ENCODE data around the gene HOXC10. TPM values are rescaled to one million over a fixed set of nuclear protein-coding genes. Genes with fewer than 3 reads are reported as not detected.

Gene HOXC10
- total RNA-seq = not detected in 2 replicates

DNA sequence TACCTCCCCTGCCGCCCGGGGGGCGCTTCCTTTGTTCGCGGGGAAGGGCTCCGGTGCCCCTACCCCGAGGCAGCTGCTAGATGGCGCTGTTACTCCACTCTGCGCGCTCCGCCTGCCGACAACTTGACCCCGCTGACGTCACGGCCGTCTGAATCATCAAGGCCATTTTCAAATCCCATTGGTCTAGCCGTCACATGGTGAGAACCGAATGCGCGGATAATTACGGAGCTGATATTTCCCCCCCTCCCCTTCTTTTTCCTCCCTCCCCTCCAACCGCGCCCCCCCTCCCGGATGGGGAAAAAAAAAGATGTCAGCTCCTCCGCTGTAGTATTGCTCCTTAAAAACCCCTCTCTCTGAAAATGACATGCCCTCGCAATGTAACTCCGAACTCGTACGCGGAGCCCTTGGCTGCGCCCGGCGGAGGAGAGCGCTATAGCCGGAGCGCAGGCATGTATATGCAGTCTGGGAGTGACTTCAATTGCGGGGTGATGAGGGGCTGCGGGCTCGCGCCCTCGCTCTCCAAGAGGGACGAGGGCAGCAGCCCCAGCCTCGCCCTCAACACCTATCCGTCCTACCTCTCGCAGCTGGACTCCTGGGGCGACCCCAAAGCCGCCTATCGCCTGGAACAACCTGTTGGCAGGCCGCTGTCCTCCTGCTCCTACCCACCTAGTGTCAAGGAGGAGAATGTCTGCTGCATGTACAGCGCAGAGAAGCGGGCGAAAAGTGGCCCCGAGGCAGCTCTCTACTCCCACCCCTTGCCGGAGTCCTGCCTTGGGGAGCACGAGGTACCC is at the start of gene HOXC10:
TSS of gene HOXC10 (plus strand) at position 246 of the 791 bp plus-strand sequence. CDS start at position 360, 114 bp downstream.
- intact Hi-C loops (cut with micrococcal nuclease) = loop anchor here (1.0 to 5.0 kb wide), 3 partner anchors 33 to 217 kb away; partner anchors contain the start of genes HOXC12 and HOXC5

DNA sequence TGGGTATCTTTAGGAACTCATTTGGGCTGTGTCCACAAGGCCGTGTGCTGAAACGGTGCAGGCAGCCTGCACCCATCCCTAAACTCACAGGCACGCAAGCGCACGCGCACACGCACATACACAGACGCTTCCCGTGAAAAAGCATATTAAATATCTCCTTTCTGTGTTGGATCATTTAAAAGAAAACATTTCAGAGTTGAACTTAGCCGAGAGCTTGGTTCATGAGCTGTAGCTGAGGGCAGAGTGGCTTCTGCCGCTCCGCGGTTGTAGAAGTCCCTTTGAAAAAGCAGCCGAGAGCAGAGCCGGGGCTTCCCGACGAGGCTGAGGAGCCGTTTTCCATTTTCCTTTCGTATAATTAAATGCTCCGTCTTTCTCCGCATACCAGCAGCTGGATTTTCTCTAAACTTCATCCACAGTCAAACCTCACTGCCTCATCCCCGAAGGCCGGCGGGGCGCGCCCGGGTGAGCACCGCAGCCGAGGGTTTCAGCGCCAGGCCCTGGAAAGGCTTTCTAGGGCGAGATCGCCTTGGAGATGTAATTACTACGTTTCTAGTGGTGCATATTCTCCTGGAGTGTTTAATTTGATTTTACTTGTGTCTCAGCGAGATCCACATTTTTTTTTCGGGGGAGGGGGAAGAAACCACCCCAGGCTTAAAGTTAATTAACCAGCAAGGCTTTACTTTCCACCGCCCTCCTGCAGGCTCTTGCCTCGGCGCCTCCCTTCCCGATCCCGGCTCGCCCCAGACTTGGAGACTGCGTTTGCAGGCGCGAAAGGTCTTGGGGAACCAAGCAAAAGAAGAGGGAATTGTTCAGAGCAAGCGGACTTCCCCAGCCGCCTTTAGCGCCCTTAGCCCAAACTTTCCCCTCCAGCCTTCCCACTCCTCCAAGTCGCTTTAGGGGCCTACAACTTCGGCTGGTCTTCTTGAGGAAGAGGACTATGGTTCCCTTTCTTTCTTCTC is 49.3 kb upstream of the HOXC10 start:
- intact Hi-C loops (cut with micrococcal nuclease) = loop anchor here (2.0 to 5.0 kb wide), 3 partner anchors 37 to 117 kb away; partner anchors contain the start of genes HOTAIR, HOXC11 and HOXC4

DNA sequence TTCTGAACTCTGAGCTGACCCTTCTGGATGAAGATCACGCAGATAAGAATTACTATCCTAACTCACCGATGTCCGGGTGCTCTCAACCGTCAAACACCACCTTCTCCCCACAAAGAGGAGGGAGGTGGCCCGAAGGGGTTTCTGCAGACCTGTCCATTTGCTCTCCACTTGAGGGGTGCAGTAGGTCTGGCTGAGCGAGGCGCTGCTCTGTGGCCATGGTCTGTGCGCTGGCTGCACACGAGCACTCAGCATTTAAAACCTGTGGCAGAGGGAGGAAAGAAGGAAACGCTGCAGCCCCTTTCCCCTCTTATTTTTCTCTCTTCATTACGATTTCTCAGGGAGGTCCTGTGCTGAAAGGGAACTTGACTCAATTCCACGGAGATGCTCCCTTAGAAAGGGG is 47.8 kb upstream of the HOXC10 start:
- intact Hi-C loops (cut with micrococcal nuclease) = loop anchor here (5.0 kb wide), 2 partner anchors 35 to 115 kb away; partner anchors contain the start of genes HOTAIR, HOXC11 and HOXC4

DNA sequence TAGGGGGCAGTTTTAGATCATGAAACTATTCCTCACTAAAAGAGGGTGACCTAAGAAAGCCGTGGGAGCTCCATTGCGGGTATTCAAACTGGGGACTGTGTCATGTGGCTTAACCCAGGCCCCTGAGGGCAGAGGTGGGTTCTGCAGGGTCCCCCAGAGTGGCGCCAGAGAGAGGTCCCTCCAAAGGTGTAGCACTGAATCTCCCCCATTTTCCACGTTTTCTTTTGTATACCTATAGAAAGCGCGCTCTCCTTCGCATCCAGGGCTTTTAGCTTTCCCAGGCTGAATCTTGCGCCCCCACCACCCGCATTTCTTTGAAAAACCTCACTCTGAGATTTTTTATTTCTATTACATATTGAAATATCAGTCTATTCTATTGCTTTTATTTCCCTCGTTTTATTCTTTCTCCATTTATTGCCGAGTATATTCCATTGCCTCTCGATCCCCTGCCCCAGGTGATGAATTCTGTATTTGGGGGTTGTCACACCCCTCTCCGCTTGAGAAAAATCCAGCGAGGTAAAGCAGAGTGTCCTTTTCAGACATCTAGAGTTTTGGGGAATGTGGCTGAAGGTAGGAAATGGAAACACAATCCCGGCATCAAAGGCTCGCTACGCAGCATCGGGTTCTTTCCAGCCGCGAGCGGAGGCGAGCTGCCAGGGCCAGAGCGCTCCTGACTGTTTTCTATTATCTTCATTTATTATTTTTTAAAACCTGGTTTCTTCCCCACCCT is 47.2 kb upstream of the HOXC10 start:
- intact Hi-C loops (cut with micrococcal nuclease) = loop anchor here (5.0 kb wide), 2 partner anchors 35 to 115 kb away; partner anchors contain the start of genes HOTAIR, HOXC11 and HOXC4

DNA sequence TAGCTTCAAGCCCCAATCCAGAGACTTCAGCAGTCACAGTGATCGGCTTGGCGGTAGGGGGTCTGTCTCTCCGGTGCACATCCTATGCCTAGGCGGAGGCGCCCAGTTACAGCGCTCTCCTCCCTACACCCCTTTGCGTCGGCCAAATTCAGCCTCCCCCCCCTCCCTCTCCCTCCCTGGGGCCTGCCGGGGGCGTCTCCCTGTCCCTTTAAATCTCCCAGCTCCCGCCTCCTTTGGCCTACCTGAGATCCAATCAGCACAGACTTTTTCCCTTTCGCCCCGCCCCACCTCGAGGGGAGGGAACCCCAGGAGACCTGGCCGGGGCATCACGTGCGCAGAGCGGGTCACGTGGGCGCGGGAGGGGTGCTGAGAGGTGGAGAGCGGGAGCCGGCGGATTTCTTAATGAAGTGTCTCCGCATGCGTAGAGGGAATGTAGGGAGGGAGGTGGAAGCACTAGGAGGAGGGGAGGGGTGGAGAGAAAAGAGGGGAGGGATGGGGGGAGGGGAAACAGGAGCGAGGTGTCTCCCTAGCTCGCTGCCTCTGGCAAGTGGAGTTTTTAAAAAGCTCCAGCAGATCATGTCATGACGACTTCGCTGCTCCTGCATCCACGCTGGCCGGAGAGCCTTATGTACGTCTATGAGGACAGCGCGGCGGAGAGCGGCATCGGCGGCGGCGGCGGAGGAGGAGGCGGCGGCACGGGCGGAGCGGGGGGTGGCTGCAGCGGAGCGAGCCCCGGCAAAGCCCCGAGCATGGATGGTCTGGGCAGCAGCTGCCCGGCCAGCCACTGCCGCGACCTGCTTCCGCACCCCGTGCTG is 46.4 kb upstream of the HOXC10 start, which contains the start of gene HOXC13:
TSS of gene HOXC13 (plus strand) at position 506 of the 815 bp plus-strand sequence. CDS start at position 582, 76 bp downstream.
- intact Hi-C loops (cut with micrococcal nuclease) = loop anchor here (5.0 kb wide), 2 partner anchors 34 to 114 kb away; partner anchors contain the start of genes HOTAIR, HOXC11 and HOXC4

DNA sequence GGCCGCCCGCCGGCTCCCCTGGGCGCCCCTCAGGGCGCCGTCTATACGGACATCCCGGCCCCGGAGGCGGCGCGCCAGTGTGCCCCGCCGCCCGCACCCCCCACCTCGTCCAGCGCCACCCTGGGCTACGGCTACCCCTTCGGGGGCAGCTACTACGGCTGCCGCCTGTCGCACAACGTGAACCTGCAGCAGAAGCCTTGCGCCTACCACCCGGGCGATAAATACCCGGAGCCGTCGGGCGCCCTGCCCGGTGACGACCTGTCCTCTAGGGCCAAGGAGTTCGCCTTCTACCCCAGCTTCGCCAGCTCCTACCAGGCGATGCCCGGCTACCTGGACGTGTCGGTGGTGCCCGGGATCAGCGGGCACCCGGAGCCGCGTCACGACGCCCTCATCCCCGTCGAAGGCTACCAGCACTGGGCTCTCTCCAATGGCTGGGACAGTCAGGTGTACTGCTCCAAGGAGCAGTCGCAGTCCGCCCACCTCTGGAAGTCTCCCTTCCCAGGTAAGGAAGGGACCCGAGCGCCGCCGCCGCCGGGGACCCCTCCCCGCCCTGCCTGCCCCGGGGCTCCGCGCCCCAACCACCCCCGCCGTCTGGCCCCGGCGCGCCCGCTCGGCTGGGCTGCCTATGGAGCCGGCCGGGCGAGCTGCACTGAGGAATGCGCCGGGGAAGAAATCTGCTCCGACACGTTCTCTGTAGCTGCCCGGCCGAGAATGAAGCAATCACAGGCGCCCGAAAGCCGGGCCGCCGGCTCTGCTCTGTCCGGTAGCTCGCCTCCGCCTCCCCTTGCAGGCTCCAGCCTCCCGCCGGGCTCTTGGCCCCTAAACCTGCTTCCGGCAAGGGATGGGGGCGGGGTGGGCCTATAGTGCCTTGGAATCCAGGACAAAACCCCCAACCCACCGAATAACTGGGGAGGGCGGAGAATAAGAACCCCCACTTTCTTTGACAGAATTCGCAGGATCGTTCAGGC is 45.5 kb upstream of the HOXC10 start:
- intact Hi-C loops (cut with micrococcal nuclease) = loop anchor here (5.0 kb wide), 2 partner anchors 33 to 113 kb away; partner anchors contain the start of genes HOTAIR, HOXC11 and HOXC4

DNA sequence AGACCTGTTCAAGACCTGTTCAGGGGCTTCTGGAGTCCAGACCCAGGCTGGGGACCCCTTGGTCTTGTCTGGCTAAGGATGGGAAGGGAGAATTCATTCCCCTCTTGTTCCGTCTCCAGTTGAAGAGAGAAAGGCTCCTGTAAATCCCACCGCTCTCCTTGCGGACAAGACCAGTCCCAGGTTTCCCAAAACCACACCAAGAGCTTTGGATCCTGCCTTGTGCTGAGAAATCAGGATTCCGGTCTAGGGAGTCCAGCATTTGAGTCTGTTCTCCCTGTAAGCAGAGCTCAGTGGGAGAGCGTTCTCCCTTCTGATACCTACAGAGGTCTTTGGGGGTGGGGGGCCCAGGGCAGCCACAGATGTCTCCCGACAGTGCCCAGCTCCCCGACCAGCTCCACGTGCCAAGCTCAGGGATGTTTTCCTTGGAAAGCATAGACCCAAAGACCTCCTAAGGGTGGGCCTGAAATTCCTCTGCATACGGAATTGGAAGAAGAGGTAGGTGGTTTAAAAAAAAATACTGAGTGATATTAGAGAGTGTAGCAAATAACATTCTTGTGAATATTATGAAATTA is 44.4 kb upstream of the HOXC10 start:
- intact Hi-C loops (cut with micrococcal nuclease) = no loop called here

DNA sequence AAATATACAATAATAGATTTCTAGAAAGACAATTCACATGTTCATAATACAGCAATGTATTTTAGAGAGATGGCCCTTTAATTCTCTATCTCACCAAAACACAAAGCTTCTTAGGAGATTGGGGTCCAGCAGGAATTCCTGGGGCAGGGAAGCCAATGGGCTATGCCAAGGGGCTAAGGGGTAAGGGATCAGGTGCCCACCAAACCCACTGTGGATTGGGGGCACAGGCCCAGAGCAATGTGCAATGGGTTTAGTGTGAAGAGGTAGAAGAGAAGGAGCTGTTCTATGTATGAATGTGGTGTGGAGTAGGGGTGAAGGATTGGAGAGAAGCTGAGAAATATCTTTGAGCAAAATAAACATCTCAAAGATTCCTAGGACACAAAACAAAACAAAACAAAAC is 43.8 kb upstream of the HOXC10 start:
- intact Hi-C loops (cut with micrococcal nuclease) = no loop called here

DNA sequence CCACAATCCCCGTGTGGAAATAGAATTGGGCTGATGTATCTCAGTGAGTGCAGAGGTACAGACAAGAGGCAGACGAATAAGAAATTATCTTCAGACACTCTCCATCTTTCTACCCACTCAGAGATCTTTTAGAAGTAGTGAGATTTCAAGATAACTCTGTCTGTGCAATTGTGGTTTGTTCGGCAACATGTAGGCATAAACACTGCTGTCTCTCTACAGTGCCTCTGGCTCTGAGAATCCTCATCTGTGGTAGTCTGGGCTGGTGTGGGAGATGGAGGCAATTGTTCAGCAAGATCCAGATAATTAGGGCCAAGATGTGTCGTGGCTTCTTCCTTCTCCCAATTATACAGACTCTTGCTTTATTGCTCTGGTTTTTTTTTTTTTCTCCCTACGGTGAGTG is 43.2 kb upstream of the HOXC10 start:
- intact Hi-C loops (cut with micrococcal nuclease) = no loop called here

DNA sequence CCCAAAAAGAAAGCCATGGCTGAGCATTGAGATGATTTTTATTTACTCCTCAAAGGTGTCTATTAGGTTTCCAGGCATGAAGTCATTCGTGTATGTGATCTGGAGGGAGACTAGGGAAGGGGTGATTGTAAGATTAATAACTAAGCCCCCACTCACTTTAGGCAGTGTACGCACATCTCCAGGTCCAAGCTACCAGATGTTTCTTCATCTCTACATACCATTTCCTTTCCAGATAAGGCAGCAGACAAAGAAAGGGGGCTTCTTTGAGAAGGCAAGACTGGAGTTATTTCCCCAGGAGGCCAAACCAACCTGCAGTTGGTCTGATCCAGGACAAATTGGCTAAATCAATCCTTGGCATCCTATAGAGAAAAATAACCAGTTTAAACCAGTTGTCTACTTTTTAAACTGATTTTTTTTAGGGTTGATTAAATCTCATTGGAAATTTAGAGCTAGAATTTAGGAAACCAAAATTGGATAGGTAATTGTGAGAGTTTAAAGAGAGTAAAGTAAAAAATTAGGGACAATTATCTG is 42.4 kb upstream of the HOXC10 start:
- intact Hi-C loops (cut with micrococcal nuclease) = no loop called here

DNA sequence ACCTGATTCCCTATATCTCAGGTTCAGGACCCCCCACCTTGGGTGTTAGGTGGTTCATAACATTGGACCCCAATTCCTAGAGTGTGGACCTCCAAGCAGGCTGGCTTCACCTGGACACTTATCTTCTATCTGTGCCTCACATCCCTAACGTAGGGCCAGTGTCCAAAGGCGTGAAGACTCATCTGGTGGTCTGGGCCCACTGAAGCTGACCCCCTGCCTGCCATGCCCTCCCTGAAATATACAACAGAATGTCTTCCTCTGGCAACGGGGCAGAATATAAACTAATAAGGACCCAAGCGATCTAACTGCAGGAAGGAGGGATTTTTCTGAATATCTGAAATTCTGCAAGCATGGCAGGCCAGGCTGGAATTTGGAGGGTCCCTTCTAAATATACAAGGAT is 40.7 kb upstream of the HOXC10 start:
- intact Hi-C loops (cut with micrococcal nuclease) = no loop called here

DNA sequence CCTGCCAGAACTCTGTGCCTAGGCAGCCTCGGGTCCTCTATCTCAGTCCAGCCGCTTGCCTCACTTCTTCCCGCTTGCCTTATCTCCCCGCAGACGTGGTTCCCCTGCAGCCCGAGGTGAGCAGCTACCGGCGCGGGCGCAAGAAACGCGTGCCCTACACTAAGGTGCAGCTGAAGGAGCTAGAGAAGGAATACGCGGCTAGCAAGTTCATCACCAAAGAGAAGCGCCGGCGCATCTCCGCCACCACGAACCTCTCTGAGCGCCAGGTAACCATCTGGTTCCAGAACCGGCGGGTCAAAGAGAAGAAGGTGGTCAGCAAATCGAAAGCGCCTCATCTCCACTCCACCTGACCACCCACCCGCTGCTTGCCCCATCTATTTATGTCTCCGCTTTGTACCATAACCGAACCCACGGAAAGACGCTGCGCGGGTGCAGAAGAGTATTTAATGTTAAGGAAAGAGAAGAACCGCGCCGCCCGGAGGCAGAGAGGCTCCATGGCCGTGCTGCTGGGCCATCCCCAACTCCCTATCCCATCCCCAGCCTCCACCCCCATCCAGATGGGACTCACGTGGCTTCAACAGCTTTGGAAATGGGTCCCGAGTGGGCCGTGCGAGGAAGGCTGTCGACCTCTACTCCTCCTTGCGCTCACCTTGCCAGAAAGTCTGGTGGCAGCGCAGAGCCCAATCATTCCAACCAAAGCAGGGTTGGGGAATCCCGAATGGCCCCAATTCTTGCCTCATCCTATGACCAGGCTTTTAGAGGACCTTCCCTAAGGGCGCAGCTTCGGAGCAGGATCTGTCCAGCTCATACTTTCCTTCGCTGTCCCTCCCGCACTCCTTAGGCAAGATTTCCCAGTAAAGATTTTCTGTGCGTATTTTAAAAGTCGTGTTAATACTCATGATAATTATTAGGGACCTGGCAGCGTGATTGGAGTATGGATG is 39.8 kb upstream of the HOXC10 start:
- intact Hi-C loops (cut with micrococcal nuclease) = no loop called here

DNA sequence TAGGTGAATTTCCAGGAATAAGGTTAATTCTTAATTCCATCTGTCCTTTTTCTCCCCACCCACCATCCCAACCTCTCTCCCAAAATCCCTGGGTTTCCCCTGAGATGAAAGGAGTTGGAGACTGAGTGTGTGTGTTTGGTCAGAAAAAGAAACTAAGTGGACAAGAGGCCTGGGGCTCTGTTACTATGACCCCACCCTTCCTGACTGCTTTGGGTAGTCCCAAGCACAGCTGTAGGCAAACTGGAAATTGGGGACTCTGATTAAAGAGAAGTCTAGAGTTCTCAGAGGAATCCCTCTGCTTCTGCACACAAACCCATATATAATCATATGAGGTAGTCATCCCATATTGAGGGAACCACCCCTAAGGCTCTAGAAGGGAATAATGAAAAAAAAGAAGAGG is 37.2 kb upstream of the HOXC10 start:
- intact Hi-C loops (cut with micrococcal nuclease) = no loop called here

DNA sequence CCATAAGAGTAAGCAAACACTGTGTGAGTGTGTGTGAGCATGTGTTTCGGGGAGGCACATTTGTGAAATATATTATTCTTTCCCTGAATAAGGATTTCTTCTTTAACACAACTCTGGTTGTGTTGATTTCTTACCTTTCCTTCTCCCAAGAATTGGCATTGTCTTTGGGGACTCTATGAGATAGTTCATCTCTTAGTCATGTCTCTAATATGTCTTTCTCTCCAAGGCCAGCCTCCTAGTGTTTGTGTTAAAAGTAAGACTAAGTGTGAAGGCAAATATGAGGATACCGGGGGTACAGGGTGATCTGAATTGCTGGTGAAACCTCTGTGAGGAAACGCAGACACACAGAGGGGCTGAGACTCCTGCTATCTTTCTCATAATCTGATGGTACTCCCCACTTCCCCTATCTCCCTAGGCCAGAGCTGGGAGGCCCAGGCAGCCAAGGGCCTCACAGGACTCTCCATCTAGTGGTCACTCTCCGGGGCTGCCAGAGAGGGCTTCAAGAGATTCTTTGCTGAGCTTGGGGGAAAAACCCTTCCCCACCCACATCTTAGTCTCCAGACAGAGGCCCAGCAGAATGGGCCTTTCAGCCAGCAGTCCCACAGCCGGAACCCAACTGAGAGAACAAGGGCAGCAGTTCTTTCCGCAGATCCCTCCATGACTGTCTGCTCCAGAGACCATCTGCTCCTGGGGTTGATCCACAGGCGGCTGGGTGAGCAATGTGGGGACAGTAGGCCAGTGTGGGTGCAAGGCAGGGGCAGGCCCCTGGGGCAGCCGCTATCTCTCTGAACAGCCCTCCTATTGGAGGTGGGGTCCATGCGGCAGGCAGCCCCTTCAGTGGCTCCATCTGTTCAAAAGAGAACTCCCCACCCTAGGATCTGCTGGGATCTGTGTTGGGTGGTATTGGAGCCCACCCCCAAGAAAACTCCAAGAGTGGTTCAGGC is 36.0 kb upstream of the HOXC10 start:
- intact Hi-C loops (cut with micrococcal nuclease) = no loop called here

DNA sequence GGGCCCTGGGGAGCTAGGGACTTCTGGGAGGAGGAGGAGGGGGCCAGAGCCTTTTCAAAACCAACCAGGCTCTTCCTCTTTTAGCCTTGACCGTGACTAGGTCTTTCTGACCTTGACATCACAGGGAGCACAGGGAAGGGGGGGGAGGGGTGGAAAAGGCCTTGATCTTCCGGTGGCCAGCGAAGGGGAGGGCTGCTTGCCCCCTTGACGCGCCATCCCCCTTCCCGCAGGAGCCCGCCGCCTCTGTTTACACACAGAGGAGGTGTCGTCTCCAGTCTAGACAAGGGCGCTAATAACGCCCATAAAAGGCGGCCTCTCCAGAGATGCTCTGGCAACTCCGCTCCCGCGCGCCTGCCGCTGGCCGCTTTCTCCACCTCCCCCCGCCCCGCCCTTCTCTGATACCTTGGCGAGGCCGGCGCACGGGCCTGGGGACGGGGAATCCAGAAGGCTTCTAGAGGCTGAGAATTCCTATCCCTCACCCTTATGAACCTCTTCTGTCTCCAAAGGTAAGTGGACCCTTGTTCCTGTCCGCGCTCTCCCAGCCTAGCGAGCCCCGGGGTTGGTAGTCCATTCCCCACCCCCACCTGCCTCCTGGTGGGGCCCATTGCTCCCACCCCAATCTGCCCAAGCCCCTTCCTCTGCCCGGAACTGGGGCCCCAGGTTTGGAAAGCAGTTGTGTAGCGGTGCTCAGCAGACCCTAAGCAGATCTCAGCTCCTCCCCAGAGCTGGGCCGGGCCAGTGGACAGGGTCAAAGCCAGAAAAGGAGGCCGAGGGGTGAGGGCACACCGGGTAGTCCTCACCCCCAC is 35.1 kb upstream of the HOXC10 start:
- intact Hi-C loops (cut with micrococcal nuclease) = loop anchor here (5.0 kb wide), 1 partner anchor 37 kb away; the partner anchor contains the start of gene HOXC10
